Upper lobe of left lung (tissue), 6 donors: ENCODE measurements around the gene PRKCE. TPM values are rescaled to one million over a fixed set of nuclear protein-coding genes. Genes with fewer than 3 reads are reported as not detected.

Experiments
- ATAC-seq, 2 donors: fragments of 200-7000 bp; cut with Tn5 transposase; one replicate each; pipeline ENCODE4 v1.9.1; 2022; ENCODE audit warnings: mild to moderate bottlenecking in 2 of 2, moderate library complexity in 2 of 2; ENCODE audit not compliant: low FRiP score in 2 of 2
- DNase-seq, 2 donors: peaks; one replicate each; pipeline ENCODE4 v3.0.0-alpha.2; 2019 to 2020
- H3K27ac ChIP-seq, 4 donors: fragments of 200-600 bp; sonication (generic); one replicate each; pipeline ENCODE4 v1.5.1; 2016 to 2019
- H3K27me3 ChIP-seq, 4 donors: fragments of 200-600 bp; sonication (generic); one replicate each; pipeline ENCODE4 v1.5.1; 2017 to 2019
- H3K36me3 ChIP-seq, 4 donors: fragments of 200-600 bp; sonication (generic); one replicate each; pipeline ENCODE4 v1.5.1; 2016 to 2019
- H3K4me1 ChIP-seq, 4 donors: fragments of 200-600 bp; sonication (generic); one replicate each; pipeline ENCODE4 v1.5.1; 2018 to 2019
- H3K4me3 ChIP-seq, 4 donors: fragments of 200-600 bp; sonication (generic); one replicate each; pipeline ENCODE4 v1.5.1; 2017 to 2019; ENCODE audit warnings: mild to moderate bottlenecking in 2 of 4, moderate library complexity in 1 of 4
- H3K9me3 ChIP-seq, 4 donors: fragments of 200-600 bp; sonication (generic); one replicate each; pipeline ENCODE4 v1.5.1; 2018 to 2019
- EP300 ChIP-seq, 4 donors: sonication (generic); formaldehyde crosslinking; IDR thresholded peaks; one replicate each; pipeline ENCODE4 v1.5.1; 2017; ENCODE audit warnings: antibody characterized with exemption in 4 of 4, control low read depth in 2 of 4
- POLR2A ChIP-seq, 4 donors: fragments of 450-650 bp; IDR thresholded peaks; one replicate each; pipeline ENCODE4 v1.5.1; 2016 to 2017; ENCODE audit warnings: antibody characterized with exemption in 4 of 4, mild to moderate bottlenecking in 2 of 4
- POLR2AphosphoS5 ChIP-seq, 2 donors: sonication (generic); formaldehyde crosslinking; IDR thresholded peaks; one replicate each; pipeline ENCODE4 v1.5.1; 2017; ENCODE audit warnings: antibody characterized with exemption in 2 of 2
- WGBS, 2 donors: methylation state at CpG; one replicate each; pipeline ENCODE4 v1.1.5; 2017 to 2018; 5-methylcytosine and 5-hydroxymethylcytosine counted together
- total RNA-seq, 6 donors: library from RNA; depleted of rRNA in 4 of 6; stranded (reverse); fragments of >200 nt in 4 of 6; gene quantifications; one replicate each; pipeline versions ENCODE4 v1.1.0 to v1.2.1, GENCODE V29; 2016 to 2021
- TF ChIP-seq, protein P1 (sequence below), 6 experiments: fragments of 450-650 bp in 4 of 6; fragments of 200-600 bp in 2 of 6; sonication (generic) in 2 of 6; IDR thresholded peaks; one replicate each; pipeline ENCODE4 v1.5.1; 2016 to 2019; ENCODE audit warnings: antibody characterized with exemption in 6 of 6
- donor health status: DM: no; HTN: no; CAD: no; lungs with moderate emphysema.
- donor health status: DM: no; HTN: yes; CAD: no; lungs with severe emphysema.

The PRKCE gene
- total RNA-seq, 6 donors from 2014 or later: 54.9 to 124 (median 75.6) TPM

DNA sequence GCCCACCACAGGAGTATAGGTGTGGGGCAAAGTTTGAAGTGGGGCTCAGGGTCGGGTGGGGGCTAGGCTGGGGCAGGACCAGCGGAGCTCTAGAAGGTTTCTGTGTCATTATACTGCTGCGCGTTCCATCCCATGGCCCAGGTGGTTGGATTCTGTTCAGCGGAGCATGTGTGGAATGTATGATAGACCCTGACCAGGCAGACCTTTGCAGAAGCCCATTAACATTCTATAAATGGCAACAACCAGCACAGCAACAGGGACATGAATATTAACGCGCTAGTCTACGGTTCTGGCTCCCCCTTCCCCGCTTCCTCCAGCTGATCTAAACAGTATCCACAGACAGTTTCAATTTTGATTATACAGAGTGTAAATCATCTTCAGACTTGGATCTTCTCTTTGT, 4.1 kb upstream of the PRKCE start:
- Histone ChIP-seq H3K36me3 (no peaks in the 10 kb centered on the region), H3K4me3 (no peak overlapping the region), H3K27ac (no peak overlapping the region), H3K4me1 (peaks cover 13 to 30% (median 23%) of the 10 kb centered on the region in 4 donors), H3K9me3 (no peaks in the 10 kb centered on the region), H3K27me3 (no peaks in the 10 kb centered on the region)
- TF ChIP-seq POLR2A (IDR thresholded peaks at IDR 0.05) (no peak), POLR2AphosphoS5 (IDR thresholded peaks at IDR 0.05) (no peak), EP300 (IDR thresholded peaks at IDR 0.05) (no peak)
- TF ChIP-seq, protein P1, sequence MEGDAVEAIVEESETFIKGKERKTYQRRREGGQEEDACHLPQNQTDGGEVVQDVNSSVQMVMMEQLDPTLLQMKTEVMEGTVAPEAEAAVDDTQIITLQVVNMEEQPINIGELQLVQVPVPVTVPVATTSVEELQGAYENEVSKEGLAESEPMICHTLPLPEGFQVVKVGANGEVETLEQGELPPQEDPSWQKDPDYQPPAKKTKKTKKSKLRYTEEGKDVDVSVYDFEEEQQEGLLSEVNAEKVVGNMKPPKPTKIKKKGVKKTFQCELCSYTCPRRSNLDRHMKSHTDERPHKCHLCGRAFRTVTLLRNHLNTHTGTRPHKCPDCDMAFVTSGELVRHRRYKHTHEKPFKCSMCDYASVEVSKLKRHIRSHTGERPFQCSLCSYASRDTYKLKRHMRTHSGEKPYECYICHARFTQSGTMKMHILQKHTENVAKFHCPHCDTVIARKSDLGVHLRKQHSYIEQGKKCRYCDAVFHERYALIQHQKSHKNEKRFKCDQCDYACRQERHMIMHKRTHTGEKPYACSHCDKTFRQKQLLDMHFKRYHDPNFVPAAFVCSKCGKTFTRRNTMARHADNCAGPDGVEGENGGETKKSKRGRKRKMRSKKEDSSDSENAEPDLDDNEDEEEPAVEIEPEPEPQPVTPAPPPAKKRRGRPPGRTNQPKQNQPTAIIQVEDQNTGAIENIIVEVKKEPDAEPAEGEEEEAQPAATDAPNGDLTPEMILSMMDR (IDR thresholded peaks at IDR 0.05): no peak
- ATAC-seq (no peak), DNase-seq (no peak)
- WGBS, 2 donors: 63 to 76% methylated on average over 8 to 9 of the region's 9 CpGs

DNA sequence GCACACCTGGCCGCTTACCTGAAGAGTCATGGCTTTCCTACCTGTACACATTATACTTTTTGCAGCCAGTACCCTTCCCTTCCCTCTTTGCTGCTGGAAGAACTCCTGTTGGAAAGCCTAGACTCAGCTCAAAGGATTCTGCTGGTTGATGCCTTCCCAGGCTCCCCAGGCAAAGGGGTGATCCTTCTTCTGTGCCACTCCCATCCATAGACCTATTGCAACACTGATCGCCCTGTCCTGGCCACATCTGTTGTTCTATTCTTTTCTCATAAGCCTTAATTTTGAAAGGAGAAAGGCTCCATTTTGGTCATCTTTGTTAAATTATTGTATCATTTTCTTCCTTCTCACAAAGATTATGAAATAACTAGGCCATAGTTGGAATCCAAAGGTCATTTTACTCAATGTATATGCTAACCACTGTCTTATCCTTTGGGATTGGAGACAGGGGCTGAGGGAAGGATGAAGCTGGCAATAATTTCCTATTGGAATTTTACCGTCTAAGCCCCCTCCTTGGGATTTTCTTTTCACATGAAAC, 3.4 kb upstream of the PRKCE start:
- Histone ChIP-seq H3K4me3 (no peak overlapping the region), H3K27ac (no peak overlapping the region), H3K4me1 (peaks cover 15 to 33% (median 25%) of the 10 kb centered on the region in 4 donors), H3K9me3 (no peaks in the 10 kb centered on the region), H3K36me3 (no peaks in the 10 kb centered on the region), H3K27me3 (no peaks in the 10 kb centered on the region)
- TF ChIP-seq EP300 (IDR thresholded peaks at IDR 0.05) (no peak), POLR2A (IDR thresholded peaks at IDR 0.05) (no peak), POLR2AphosphoS5 (IDR thresholded peaks at IDR 0.05) (no peak)
- TF ChIP-seq, protein P1 (IDR thresholded peaks at IDR 0.05): no peak
- ATAC-seq (no peak), DNase-seq (no peak)
- 79% methylated on average over 3 of the region's 3 CpGs for WGBS, 2 donors

DNA sequence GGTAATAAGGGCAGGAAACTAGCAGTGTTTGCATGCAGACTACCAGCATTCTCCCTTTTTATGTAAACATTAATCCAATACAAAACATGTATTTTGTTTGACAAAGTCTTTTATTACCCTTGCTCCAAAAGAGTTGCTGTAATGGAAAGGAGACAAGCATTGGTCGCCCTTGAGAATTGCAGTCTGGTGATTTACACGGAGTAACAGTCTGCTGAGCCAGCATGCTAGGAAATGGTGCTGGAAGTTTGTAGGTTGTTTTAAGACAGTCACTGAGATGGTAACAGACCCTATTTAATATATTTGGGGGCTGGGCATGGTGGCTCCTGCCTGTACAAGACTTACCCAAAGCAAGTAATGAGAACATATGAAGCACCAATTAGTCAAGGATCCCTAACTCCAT, 2.8 kb upstream of the PRKCE start:
- no peaks in the 10 kb centered on the region for H3K9me3 ChIP-seq
- peak overlapping the region in 1 of 4 donors; percentile 97 for H3K27ac ChIP-seq
- H3K4me3 ChIP-seq: no peak overlapping the region
- ATAC-seq (no peak), DNase-seq (no peak)
- no peaks in the 10 kb centered on the region for H3K27me3 ChIP-seq
- no peaks in the 10 kb centered on the region for H3K36me3 ChIP-seq
- TF ChIP-seq EP300 (IDR thresholded peaks at IDR 0.05): no peak
- TF ChIP-seq, protein P1 (IDR thresholded peaks at IDR 0.05): no peak
- no peak for TF ChIP-seq POLR2AphosphoS5 (IDR thresholded peaks at IDR 0.05)
- TF ChIP-seq POLR2A (IDR thresholded peaks at IDR 0.05): no peak
- WGBS, 2 donors: 55 to 76% methylated on average over 2 of the region's 2 CpGs
- H3K4me1 ChIP-seq: peaks cover 15 to 32% (median 25%) of the 10 kb centered on the region in 4 donors

DNA sequence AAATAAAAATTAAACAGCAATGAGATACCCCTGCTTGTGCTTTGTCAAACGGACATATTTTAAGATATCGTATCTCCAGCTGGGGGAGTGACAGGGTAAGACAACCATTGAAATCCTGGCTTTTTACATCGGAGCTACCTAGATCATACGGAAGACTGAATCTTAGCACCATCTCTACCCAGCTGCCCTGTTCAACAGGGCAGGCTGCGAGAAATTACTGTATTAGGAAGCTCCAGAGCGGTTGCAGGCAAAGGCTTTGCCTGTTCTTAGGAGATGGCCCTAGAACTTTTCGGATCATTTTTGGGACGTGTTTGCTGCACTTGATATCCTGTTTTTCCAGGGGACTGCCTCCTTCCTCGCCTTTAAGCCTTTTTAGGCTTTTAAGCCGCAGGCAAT, 2.0 kb upstream of the PRKCE start:
- H3K27ac ChIP-seq: peak overlapping the region; percentile 97 to 100 (median 99)
- peak overlapping the region; percentile 70 to 97 (median 80) for H3K4me3 ChIP-seq
- H3K4me1 ChIP-seq: peaks cover 15 to 35% (median 27%) of the 10 kb centered on the region in 4 donors
- 4 to 11% methylated on average over 10 of the region's 10 CpGs for WGBS, 2 donors
- no peaks in the 10 kb centered on the region for H3K36me3 ChIP-seq
- H3K9me3 ChIP-seq: no peaks in the 10 kb centered on the region
- DNase-seq (no peak), ATAC-seq (no peak)
- TF ChIP-seq POLR2A (IDR thresholded peaks at IDR 0.05) (no peak), EP300 (IDR thresholded peaks at IDR 0.05) (no peak)
- TF ChIP-seq, protein P1 (IDR thresholded peaks at IDR 0.05): no peak
- no peaks in the 10 kb centered on the region for H3K27me3 ChIP-seq
